Parathyroid adenoma (tissue), 2 donors: ENCODE data around the gene LRTM2.

ENCODE experiments used
- H2AFZ ChIP-seq: fragments of 300-600 bp; sonication (generic); one replicate; pipeline ENCODE4 v1.7.0; 2017; ENCODE audit warnings: antibody characterized with exemption, mild to moderate bottlenecking
- H3K27ac ChIP-seq: fragments of 300-600 bp; sonication (generic); one replicate; pipeline ENCODE4 v1.7.0; 2017
- H3K27me3 ChIP-seq: fragments of 300-600 bp; sonication (generic); one replicate; pipeline ENCODE4 v1.7.0; 2017; ENCODE audit warnings: low read length; ENCODE audit not compliant: control insufficient read depth, insufficient read depth
- H3K36me3 ChIP-seq: fragments of 300-600 bp; sonication (generic); one replicate; pipeline ENCODE4 v1.7.0; 2017; ENCODE audit warnings: low read length; ENCODE audit not compliant: control insufficient read depth, insufficient read depth
- H3K4me1 ChIP-seq: fragments of 300-600 bp; sonication (generic); one replicate; pipeline ENCODE4 v1.7.0; 2017; ENCODE audit warnings: control low read depth
- H3K4me2 ChIP-seq: fragments of 300-600 bp; sonication (generic); one replicate; pipeline ENCODE4 v1.7.0; 2017; ENCODE audit warnings: low read length
- H3K4me3 ChIP-seq: fragments of 300-600 bp; sonication (generic); one replicate; pipeline ENCODE4 v1.7.0; 2017; ENCODE audit warnings: low read depth, low read length
- H3K79me2 ChIP-seq: fragments of 300-600 bp; sonication (generic); one replicate; pipeline ENCODE4 v1.7.0; 2017; ENCODE audit warnings: control low read depth
- H3K9ac ChIP-seq: fragments of 300-600 bp; sonication (generic); one replicate; pipeline ENCODE4 v1.7.0; 2017; ENCODE audit warnings: mild to moderate bottlenecking
- H3K9me3 ChIP-seq: fragments of 300-600 bp; sonication (generic); one replicate; pipeline ENCODE4 v1.7.0; 2017; ENCODE audit warnings: low read length; ENCODE audit not compliant: control insufficient read depth
- TF ChIP-seq, protein P1 (sequence below): fragments of 300-600 bp; sonication (generic); IDR thresholded peaks from one replicate; pipeline ENCODE4 v1.7.0; 2017; ENCODE audit warnings: antibody characterized with exemption, mild to moderate bottlenecking
- donor health status: primary hyperparathyroidism.

Gene LRTM2

DNA sequence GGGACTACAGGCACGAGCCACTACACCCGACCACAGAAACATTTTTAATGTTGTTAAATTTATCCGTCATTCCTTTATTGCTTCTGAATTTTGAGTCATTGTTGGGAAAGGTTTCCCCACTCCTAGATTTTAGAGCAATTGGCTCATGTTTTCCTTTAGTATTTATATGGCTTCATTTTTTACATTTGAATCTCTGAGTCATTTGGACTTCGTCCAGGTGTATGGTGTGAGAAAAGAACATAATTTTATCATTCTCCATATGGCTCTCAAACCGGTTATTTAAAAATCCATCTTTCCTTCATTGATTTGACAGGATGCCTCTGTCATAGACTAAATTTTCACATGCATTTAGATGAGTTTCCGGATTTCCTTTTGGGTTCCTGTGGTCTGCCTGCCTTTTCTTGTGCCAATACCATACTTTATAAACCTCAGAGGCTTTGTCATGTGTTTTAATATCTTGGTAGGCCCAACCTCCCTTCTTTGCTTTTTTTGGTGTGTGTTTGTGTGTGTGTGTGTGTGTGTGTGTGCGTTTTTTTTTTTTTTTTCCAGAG, 30.9 kb downstream of the LRTM2 start:
- TF ChIP-seq, protein P1, sequence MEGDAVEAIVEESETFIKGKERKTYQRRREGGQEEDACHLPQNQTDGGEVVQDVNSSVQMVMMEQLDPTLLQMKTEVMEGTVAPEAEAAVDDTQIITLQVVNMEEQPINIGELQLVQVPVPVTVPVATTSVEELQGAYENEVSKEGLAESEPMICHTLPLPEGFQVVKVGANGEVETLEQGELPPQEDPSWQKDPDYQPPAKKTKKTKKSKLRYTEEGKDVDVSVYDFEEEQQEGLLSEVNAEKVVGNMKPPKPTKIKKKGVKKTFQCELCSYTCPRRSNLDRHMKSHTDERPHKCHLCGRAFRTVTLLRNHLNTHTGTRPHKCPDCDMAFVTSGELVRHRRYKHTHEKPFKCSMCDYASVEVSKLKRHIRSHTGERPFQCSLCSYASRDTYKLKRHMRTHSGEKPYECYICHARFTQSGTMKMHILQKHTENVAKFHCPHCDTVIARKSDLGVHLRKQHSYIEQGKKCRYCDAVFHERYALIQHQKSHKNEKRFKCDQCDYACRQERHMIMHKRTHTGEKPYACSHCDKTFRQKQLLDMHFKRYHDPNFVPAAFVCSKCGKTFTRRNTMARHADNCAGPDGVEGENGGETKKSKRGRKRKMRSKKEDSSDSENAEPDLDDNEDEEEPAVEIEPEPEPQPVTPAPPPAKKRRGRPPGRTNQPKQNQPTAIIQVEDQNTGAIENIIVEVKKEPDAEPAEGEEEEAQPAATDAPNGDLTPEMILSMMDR = no peak
- Histone ChIP-seq H3K27me3 (no peaks in the 10 kb centered on the region), H3K4me2 (no peak overlapping the region), H3K9ac (no peak overlapping the region), H3K36me3 (no peaks in the 10 kb centered on the region), H3K9me3 (no peaks in the 10 kb centered on the region), H3K79me2 (no peaks in the 10 kb centered on the region), H3K4me1 (no peaks in the 10 kb centered on the region), H3K27ac (no peak overlapping the region), H2AFZ (no peak overlapping the region), H3K4me3 (no peak overlapping the region)

DNA sequence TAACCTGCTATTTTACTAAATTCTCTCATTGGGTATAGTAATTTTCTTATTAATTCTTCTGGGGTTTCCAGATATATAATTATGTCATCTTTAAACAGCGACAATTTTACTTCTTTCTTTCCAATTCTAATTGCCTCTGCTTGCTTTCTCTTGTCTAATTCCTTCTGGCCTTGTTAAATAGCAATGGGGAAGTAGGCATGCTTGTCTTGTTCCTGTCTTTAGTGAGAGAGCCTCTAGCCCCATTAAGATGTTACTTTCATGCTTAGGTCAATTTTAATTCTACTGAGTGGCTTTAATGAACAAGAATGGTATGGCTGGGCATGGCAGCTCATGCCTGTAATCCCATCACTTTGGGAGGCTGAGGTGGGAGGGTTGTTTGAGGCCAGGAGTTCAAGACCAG, 31.7 kb downstream of the LRTM2 start:
- Histone ChIP-seq H3K4me3 (no peak overlapping the region), H3K9ac (no peak overlapping the region)

DNA sequence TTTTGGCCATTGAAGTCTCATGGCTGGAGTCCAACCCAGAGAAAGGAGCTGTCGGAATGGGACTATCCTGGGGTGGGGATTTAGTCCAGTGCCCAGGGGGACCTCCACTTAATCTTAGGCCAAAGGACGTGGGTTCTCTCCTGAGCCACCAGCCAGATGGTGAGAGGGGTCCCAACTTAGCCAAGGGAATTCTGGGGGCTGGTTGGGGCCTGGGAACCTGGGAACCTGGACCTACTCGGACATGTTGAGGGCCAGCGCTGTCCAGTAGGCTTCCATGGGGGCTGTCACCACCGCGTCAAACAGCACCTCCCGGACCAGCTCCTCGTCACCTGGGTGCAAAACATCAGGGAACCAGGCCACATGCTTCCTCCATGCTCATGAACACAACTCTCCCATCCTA, 33.4 kb downstream of the LRTM2 start:
- Histone ChIP-seq H3K9me3 (no peaks in the 10 kb centered on the region), H3K4me2 (no peak overlapping the region), H3K9ac (no peak overlapping the region), H2AFZ (no peak overlapping the region), H3K27ac (no peak overlapping the region), H3K36me3 (no peaks in the 10 kb centered on the region), H3K4me3 (no peak overlapping the region), H3K79me2 (no peaks in the 10 kb centered on the region), H3K4me1 (no peaks in the 10 kb centered on the region), H3K27me3 (no peaks in the 10 kb centered on the region)
- TF ChIP-seq, protein P1 = no peak

More for the DNA sequence above, 31.7 kb downstream of the LRTM2 start:
- no peaks in the 10 kb centered on the region for H3K79me2 ChIP-seq
- no peak overlapping the region for H3K27ac ChIP-seq
- H3K27me3 ChIP-seq = no peaks in the 10 kb centered on the region
- H3K4me1 ChIP-seq = no peaks in the 10 kb centered on the region
- no peaks in the 10 kb centered on the region for H3K9me3 ChIP-seq
- no peaks in the 10 kb centered on the region for H3K36me3 ChIP-seq
- TF ChIP-seq, protein P1 = no peak
- H3K4me2 ChIP-seq = no peak overlapping the region
- H2AFZ ChIP-seq = no peak overlapping the region

DNA sequence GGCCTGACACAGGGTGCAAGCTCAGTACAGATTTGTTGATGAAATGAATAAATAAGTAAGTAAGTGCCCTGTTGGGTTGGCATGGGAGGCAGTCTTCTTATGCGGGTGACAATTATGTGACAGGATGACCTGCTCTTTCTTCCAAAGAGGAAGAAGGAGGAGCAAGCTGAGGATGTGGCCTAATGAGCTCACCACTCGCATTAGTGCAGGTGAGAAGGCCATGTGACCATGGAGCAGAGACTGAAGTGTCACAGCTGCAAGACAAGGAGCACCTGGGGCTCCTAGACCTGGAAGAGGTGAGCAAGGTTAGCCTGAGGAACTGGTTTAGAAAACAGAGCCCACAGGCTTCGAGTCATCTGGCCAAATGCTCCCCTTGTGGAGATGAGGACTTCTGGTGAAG, 34.9 kb downstream of the LRTM2 start:
- no peaks in the 10 kb centered on the region for H3K36me3 ChIP-seq
- no peaks in the 10 kb centered on the region for H3K79me2 ChIP-seq
- H3K4me3 ChIP-seq = no peak overlapping the region
- TF ChIP-seq, protein P1 = no peak
- no peaks in the 10 kb centered on the region for H3K9me3 ChIP-seq
- H3K27me3 ChIP-seq = no peaks in the 10 kb centered on the region
- H3K27ac ChIP-seq = no peak overlapping the region
- H3K4me1 ChIP-seq = peaks cover 2% of the 10 kb centered on the region
- H2AFZ ChIP-seq = no peak overlapping the region
- H3K9ac ChIP-seq = no peak overlapping the region
- no peak overlapping the region for H3K4me2 ChIP-seq

DNA sequence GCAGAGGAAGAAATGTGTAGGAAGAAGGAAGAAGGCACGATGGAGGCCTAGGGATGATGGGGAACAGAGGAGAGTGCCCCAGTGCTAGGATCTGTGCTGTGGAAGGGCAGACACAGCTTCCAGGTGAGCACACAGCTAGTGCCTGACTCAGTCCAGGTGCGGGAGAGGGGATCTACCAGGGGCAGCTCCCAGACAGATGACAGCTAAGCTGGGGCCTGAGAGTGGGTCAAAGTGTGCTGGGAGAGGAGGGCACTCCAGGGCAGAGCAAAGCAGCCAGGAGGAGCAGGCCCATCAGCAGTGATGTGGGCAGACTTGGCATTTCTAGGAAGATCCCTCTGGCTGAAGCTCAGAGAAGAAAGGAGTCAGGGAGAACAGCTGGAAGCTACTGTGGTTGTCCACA, 36.7 kb downstream of the LRTM2 start:
- Histone ChIP-seq H3K9me3 (no peaks in the 10 kb centered on the region), H3K9ac (no peak overlapping the region), H3K36me3 (no peaks in the 10 kb centered on the region), H3K79me2 (no peaks in the 10 kb centered on the region), H3K27ac (no peak overlapping the region), H2AFZ (no peak overlapping the region), H3K4me3 (no peak overlapping the region), H3K27me3 (no peaks in the 10 kb centered on the region), H3K4me1 (peaks cover 2% of the 10 kb centered on the region), H3K4me2 (no peak overlapping the region)
- TF ChIP-seq, protein P1 = no peak
